GM06990 (cell line): ENCODE results near the gene ANAPC7.

Experiments used
- DNase-seq: peaks from one replicate; pipeline ENCODE4 v3.0.0-alpha.2; 2011; ENCODE audit not compliant: insufficient read length; ENCODE audit errors: extremely low read depth
- H3K27me3 ChIP-seq: replicated peaks from 2 replicates; pipeline ENCODE4 v1.6.0; 2011; ENCODE audit warnings: low read length; ENCODE audit not compliant: control insufficient read depth, insufficient read depth
- H3K36me3 ChIP-seq: 2 replicates; pipeline ENCODE4 v1.5.1; 2011; ENCODE audit warnings: low read length; ENCODE audit not compliant: control insufficient read depth, insufficient read depth
- H3K4me3 ChIP-seq: replicated peaks from 2 replicates; pipeline ENCODE4 v1.5.1; 2011; ENCODE audit warnings: low read depth, mild to moderate bottlenecking, control low read depth, low read length
- TF ChIP-seq, protein P1 (sequence below): IDR thresholded peaks from 2 replicates; pipeline ENCODE4 v1.5.1; 2011; ENCODE audit warnings: low read length, control low read depth, mild to moderate bottlenecking, inconsistent platforms; ENCODE audit not compliant: insufficient read depth, poor library complexity, severe bottlenecking

ANAPC7 gene

GRCh38 chr12:110345176-110345661, 58.3 kb downstream of the ANAPC7 start:
- TF ChIP-seq, protein P1, sequence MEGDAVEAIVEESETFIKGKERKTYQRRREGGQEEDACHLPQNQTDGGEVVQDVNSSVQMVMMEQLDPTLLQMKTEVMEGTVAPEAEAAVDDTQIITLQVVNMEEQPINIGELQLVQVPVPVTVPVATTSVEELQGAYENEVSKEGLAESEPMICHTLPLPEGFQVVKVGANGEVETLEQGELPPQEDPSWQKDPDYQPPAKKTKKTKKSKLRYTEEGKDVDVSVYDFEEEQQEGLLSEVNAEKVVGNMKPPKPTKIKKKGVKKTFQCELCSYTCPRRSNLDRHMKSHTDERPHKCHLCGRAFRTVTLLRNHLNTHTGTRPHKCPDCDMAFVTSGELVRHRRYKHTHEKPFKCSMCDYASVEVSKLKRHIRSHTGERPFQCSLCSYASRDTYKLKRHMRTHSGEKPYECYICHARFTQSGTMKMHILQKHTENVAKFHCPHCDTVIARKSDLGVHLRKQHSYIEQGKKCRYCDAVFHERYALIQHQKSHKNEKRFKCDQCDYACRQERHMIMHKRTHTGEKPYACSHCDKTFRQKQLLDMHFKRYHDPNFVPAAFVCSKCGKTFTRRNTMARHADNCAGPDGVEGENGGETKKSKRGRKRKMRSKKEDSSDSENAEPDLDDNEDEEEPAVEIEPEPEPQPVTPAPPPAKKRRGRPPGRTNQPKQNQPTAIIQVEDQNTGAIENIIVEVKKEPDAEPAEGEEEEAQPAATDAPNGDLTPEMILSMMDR = no peak
- Histone ChIP-seq H3K27me3 (no peaks in the 10 kb centered on the region), H3K36me3 (peaks cover 67% of the 10 kb centered on the region), H3K4me3 (no peak overlapping the region)
- no peak for DNase-seq

DNA sequence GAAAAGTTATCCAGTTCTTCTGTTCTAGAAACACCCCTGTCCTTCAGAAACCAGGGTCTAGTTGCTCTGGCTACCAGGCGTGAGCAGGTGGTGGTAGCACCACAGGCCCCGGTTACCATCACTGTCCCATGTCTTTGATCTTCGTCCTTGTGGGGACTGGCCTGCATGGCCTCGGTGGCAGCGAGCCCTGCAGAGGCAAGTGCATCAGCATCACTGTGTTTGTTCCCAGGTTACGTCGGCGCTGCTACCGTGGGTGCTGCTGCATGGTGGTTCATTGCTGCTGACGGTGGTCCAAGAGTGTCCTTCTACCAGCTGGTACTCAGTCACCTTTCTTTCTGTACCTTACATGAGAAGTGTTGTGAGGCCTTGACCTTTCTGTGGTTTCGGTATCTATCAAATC, 58.9 kb downstream of the ANAPC7 start:
- Histone ChIP-seq H3K4me3 (no peak overlapping the region), H3K27me3 (no peaks in the 10 kb centered on the region), H3K36me3 (peaks cover 65% of the 10 kb centered on the region)
- no peak for DNase-seq
- TF ChIP-seq, protein P1 = no peak

DNA sequence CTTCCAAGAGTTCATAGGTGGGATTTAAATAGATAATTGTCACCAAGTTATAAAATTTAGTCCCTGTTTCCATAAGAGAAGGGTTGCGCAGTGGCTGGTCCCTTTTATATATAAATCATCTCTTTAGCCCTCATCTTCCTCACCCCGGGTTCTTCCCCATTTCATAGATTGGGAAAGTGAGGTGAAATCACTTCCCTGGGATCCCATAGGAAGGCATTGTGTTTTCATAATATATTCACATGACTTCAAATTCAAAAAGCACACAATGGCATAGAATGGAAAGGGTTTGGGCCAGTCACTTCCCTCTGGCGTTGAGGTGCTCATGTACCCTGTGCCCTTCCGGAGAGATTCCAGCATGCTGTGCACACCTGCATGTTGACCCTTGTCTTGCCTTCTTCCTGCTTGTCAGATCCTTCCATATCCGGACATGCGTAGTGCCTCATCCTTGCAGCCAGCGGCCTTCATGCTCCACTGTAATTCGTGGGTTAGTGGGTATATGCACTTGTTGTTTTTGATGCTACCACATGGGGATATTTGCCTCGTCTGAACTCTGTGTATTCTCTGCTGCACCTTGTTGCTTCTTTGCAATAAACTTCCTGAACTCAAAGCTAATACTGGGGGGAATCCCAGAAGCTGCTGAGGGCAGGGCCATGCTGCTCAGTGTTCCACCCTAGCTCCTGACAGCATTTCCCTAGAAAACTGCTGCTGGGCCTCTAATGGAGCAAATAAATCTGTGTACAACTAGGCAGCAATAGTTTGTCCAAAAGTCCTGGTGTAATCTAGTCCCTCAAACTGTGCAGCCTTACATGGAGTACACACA, 59.6 kb downstream of the ANAPC7 start:
- no peak for DNase-seq
- TF ChIP-seq, protein P1 = no peak
- Histone ChIP-seq H3K27me3 (no peaks in the 10 kb centered on the region), H3K36me3 (peaks cover 63% of the 10 kb centered on the region), H3K4me3 (no peak overlapping the region)

GRCh38 chr12:110343114-110343513, 60.4 kb downstream of the ANAPC7 start:
- peaks cover 60% of the 10 kb centered on the region for H3K36me3 ChIP-seq
- H3K27me3 ChIP-seq = no peaks in the 10 kb centered on the region
- DNase-seq = no peak
- H3K4me3 ChIP-seq = no peak overlapping the region
- TF ChIP-seq, protein P1 = no peak

- Histone ChIP-seq H3K36me3 (peaks cover 56% of the 10 kb centered on the region), H3K27me3 (no peaks in the 10 kb centered on the region), H3K4me3 (no peak overlapping the region)
- no peak for DNase-seq
- TF ChIP-seq, protein P1 = no peak
Measured at GRCh38 chr12:110342157-110342556, 61.4 kb downstream of the ANAPC7 start.
